OCI-LY7 (cell line): ENCODE measurements around the gene TBC1D26. TPM values are rescaled to one million over a fixed set of nuclear protein-coding genes. Genes with fewer than 3 reads are reported as not detected.

Experiments
- small RNA-seq: library from RNA; depleted of rRNA; stranded (forward); fragments of <200 nt; gene quantifications from one replicate; pipeline ENCODE3, GENCODE V24; 2014
- total RNA-seq, 2 experiments: library from RNA; depleted of rRNA in 1 of 2; stranded (reverse); fragments of >200 nt in 1 of 2; shearing (Covaris generic) in 1 of 2; gene quantifications; 2 replicates each; pipeline ENCODE4 v1.2.3, GENCODE V29; 2014 to 2022

The TBC1D26 gene
- total RNA-seq, 2 experiments from 2014 or later: not detected

Small RNA genes within 50 kb of the gene (small RNA-seq; reads per million reads assigned to genes)
- gene AC015922.1: not detected
- gene RNA5SP436: 0.36 reads per million

Other genes with a start within 250 kb of the TBC1D26 start
- gene TVP23C, start 168.8 kb upstream of the TBC1D26 start, total RNA-seq (2014; rRNA removed; shearing (Covaris generic)): 6.5 and 8.4 TPM in 2 replicates
- gene TVP23C, start 168.8 kb upstream of the TBC1D26 start, total RNA-seq (2022): 17.9 and 20.3 TPM in 2 replicates
- not detected in 2 replicates for gene FBXW10B, start 112.6 kb upstream of the TBC1D26 start, total RNA-seq (2014; rRNA removed; shearing (Covaris generic))
- not detected in 2 replicates for gene FBXW10B, start 112.6 kb upstream of the TBC1D26 start, total RNA-seq (2022)
- gene TRIM16, start 48.0 kb upstream of the TBC1D26 start, total RNA-seq (2014; rRNA removed; shearing (Covaris generic)): 11.0 and 13.8 TPM in 2 replicates
- 9.9 and 13.2 TPM in 2 replicates for gene TRIM16, start 48.0 kb upstream of the TBC1D26 start, total RNA-seq (2022)
- 19.2 and 35.2 TPM in 2 replicates for gene ZNF286A, start 32.5 kb upstream of the TBC1D26 start, total RNA-seq (2014; rRNA removed; shearing (Covaris generic))
- 32.3 and 35.4 TPM in 2 replicates for gene ZNF286A, start 32.5 kb upstream of the TBC1D26 start, total RNA-seq (2022)
- not detected in 2 replicates for gene ADORA2B, start 212.8 kb downstream of the TBC1D26 start, total RNA-seq (2014; rRNA removed; shearing (Covaris generic))
- gene ADORA2B, start 212.8 kb downstream of the TBC1D26 start, total RNA-seq (2022): not detected in 2 replicates